Measurements from ENCODE around the gene FHIT.

The FHIT gene

GRCh38 chr3:60603860-60604259 lies 647.4 kb downstream of the FHIT start:
- no peak for DNase-seq

- DNase-seq, result no peak
These were observed 650.4 kb downstream of the FHIT start for GRCh38 chr3:60600848-60601247.

GRCh38 chr3:60599586-60599985 lies 651.7 kb downstream of the FHIT start:
- DNase-seq, result no peak

- DNase-seq, result no peak
These were observed 652.6 kb downstream of the FHIT start for GRCh38 chr3:60598671-60599070.

GRCh38 chr3:60594025-60594424 lies 657.2 kb downstream of the FHIT start:
- DNase-seq, result no peak

- DNase-seq, result no peak
These were observed 660.0 kb downstream of the FHIT start for GRCh38 chr3:60591267-60591666.

- no peak for DNase-seq
These were observed 662.4 kb downstream of the FHIT start for GRCh38 chr3:60588806-60589205.

- no peak for DNase-seq
These were observed 665.3 kb downstream of the FHIT start for GRCh38 chr3:60585918-60586317.

GRCh38 chr3:60584250-60584649 lies 667.0 kb downstream of the FHIT start:
- DNase-seq, result no peak

GRCh38 chr3:60582288-60582687 lies 669.0 kb downstream of the FHIT start:
- no peak for DNase-seq

GRCh38 chr3:60580809-60581208 lies 670.4 kb downstream of the FHIT start:
- DNase-seq, result no peak

- no peak for DNase-seq
These were observed 671.5 kb downstream of the FHIT start for GRCh38 chr3:60579734-60580133.

- no peak for DNase-seq
These were observed 672.3 kb downstream of the FHIT start for GRCh38 chr3:60578936-60579335.

GRCh38 chr3:60577601-60578000 lies 673.7 kb downstream of the FHIT start:
- DNase-seq, result no peak

- no peak for DNase-seq
These were observed 675.5 kb downstream of the FHIT start for GRCh38 chr3:60575718-60576272.

GRCh38 chr3:60574046-60574769 lies 677.0 kb downstream of the FHIT start:
- no peak for DNase-seq

- no peak for DNase-seq
These were observed 677.8 kb downstream of the FHIT start for GRCh38 chr3:60573494-60573893.

GRCh38 chr3:60571511-60571910 lies 679.7 kb downstream of the FHIT start:
- no peak for DNase-seq

- DNase-seq, result no peak
These were observed 694.1 kb downstream of the FHIT start for GRCh38 chr3:60557122-60557521.

GRCh38 chr3:60555686-60556354 lies 695.4 kb downstream of the FHIT start:
- no peak for DNase-seq

- DNase-seq, result no peak
These were observed 698.1 kb downstream of the FHIT start for GRCh38 chr3:60553144-60553543.

- DNase-seq, result no peak
These were observed 698.7 kb downstream of the FHIT start for GRCh38 chr3:60552581-60552980.

GRCh38 chr3:60551455-60552209 lies 699.6 kb downstream of the FHIT start:
- no peak for DNase-seq

- no peak for DNase-seq
These were observed 701.4 kb downstream of the FHIT start for GRCh38 chr3:60549863-60550262.
